Measurements from ENCODE around the gene ARHGAP29.

ARHGAP29 gene

GRCh38 chr1:94236013-94236491 is 1.3 kb downstream of the ARHGAP29 start:
- DNase-seq (ENCODE audit: extremely low read depth, low read depth): no peak
- TF ChIP-seq CTCF (IDR thresholded peaks at IDR 0.05; ENCODE audit: low read depth, low read length): no peak

- TF ChIP-seq CTCF (IDR thresholded peaks at IDR 0.05; ENCODE audit: low read depth, low read length): no peak
- no peak for DNase-seq (ENCODE audit: extremely low read depth, low read depth)
Observed at GRCh38 chr1:94235189-94236012, 2.0 kb downstream of the ARHGAP29 start.

- no peak for TF ChIP-seq CTCF (IDR thresholded peaks at IDR 0.05; ENCODE audit: low read depth, low read length)
- no peak for DNase-seq (ENCODE audit: extremely low read depth, low read depth)
Observed at GRCh38 chr1:94234615-94235014, 2.8 kb downstream of the ARHGAP29 start.

- DNase-seq (ENCODE audit: extremely low read depth, low read depth): no peak
- no peak for TF ChIP-seq CTCF (IDR thresholded peaks at IDR 0.05; ENCODE audit: low read depth, low read length)
Observed at GRCh38 chr1:94231746-94232145, 5.6 kb downstream of the ARHGAP29 start.

GRCh38 chr1:94230920-94231319 is 6.5 kb downstream of the ARHGAP29 start:
- DNase-seq (ENCODE audit: extremely low read depth, low read depth): no peak

GRCh38 chr1:94228640-94229375 is 8.6 kb downstream of the ARHGAP29 start:
- DNase-seq (ENCODE audit: extremely low read depth, low read depth): no peak
- no peak for TF ChIP-seq CTCF (IDR thresholded peaks at IDR 0.05; ENCODE audit: low read depth, low read length)

More at GRCh38 chr1:94230920-94231319, 6.5 kb downstream of the ARHGAP29 start:
- TF ChIP-seq CTCF (IDR thresholded peaks at IDR 0.05; ENCODE audit: low read depth, low read length): no peak

- no peak for TF ChIP-seq CTCF (IDR thresholded peaks at IDR 0.05; ENCODE audit: low read depth, low read length)
- DNase-seq (ENCODE audit: extremely low read depth, low read depth): no peak
Observed at GRCh38 chr1:94227624-94228023, 9.8 kb downstream of the ARHGAP29 start.
